GM12873 (cell line): ENCODE data around the gene R3HCC1L.

Source experiments
- TF ChIP-seq, protein P1 (sequence below): IDR thresholded peaks from 2 replicates; pipeline ENCODE4 v1.5.1; 2012; ENCODE audit warnings: low read depth, mild to moderate bottlenecking, moderate library complexity, low read length, control low read depth; ENCODE audit not compliant: insufficient read depth; ENCODE audit errors: missing control alignments

Gene R3HCC1L

GRCh38 chr10:98149858-98150257, 15.4 kb downstream of the R3HCC1L start:
- TF ChIP-seq, protein P1, sequence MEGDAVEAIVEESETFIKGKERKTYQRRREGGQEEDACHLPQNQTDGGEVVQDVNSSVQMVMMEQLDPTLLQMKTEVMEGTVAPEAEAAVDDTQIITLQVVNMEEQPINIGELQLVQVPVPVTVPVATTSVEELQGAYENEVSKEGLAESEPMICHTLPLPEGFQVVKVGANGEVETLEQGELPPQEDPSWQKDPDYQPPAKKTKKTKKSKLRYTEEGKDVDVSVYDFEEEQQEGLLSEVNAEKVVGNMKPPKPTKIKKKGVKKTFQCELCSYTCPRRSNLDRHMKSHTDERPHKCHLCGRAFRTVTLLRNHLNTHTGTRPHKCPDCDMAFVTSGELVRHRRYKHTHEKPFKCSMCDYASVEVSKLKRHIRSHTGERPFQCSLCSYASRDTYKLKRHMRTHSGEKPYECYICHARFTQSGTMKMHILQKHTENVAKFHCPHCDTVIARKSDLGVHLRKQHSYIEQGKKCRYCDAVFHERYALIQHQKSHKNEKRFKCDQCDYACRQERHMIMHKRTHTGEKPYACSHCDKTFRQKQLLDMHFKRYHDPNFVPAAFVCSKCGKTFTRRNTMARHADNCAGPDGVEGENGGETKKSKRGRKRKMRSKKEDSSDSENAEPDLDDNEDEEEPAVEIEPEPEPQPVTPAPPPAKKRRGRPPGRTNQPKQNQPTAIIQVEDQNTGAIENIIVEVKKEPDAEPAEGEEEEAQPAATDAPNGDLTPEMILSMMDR = no peak

- TF ChIP-seq, protein P1 = no peak
Measured at GRCh38 chr10:98150544-98150943, 16.1 kb downstream of the R3HCC1L start.

GRCh38 chr10:98154076-98154475, 19.6 kb downstream of the R3HCC1L start:
- TF ChIP-seq, protein P1 = no peak

- TF ChIP-seq, protein P1 = no peak
Measured at GRCh38 chr10:98158576-98158975, 24.1 kb downstream of the R3HCC1L start.

GRCh38 chr10:98163941-98164340, 29.5 kb downstream of the R3HCC1L start:
- TF ChIP-seq, protein P1 = no peak

DNA sequence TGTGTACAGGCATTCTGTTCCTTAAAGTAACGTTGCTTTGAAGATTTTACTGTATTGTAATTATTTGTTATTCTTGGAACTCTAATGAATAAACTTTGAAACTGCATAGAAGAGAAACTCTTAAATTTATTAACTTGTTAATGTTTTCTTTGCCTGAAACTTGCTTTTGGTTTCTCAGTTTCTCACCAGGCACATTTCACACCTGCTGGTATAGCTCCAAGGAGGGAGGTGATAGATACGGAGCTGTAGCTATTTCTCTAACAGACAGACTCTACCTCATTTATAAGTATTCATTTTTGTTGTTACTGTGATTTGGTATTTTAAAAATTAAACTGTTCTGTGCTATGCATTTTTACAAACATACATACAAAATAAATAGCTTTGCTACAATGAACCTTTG, 32.7 kb downstream of the R3HCC1L start:
- TF ChIP-seq, protein P1 = no peak

GRCh38 chr10:98168147-98168546, 33.7 kb downstream of the R3HCC1L start:
- TF ChIP-seq, protein P1 = no peak

DNA sequence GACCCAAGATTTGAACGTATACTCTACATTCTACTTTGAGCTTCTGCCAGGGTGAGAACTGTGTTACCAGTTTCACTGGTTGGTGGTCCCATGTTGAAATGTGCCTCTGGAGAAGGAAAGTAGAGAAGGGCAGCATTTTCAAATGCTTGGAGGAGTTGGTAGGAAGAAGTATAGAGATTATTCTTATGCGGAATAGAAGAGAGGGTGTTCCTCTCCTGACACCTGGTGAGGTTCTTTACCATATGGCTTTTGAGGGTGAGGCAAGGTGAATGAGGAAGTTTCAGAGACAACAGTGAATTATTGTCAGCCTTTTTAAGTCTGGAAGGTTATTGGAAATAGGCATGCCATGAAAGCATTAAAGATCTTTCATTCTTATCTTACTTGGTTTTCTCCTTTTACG, 34.3 kb downstream of the R3HCC1L start:
- TF ChIP-seq, protein P1 = no peak
